HCT116 (cell line): ENCODE data around the gene ASIC3. TPM values are rescaled to one million over a fixed set of nuclear protein-coding genes. Genes with fewer than 3 reads are reported as not detected.

Experiments
- ATAC-seq: fragments of 200-7000 bp; cut with Tn5 transposase; 2 replicates; pipeline ENCODE4 v1.9.1; 2020; ENCODE audit warnings: mild to moderate bottlenecking, moderate library complexity
- BruUV-seq: library from RNA; stranded (reverse); fragments of 400-500 nt; replicated peaks from 2 replicates; lab custom pipeline; 2021; lab: Mats Ljungman, UMichigan
- CTCF ChIA-PET: fragments of 300-600 bp; sonication (Branson Sonifier 250); formaldehyde crosslinking; loops from one replicate; lab custom pipeline; 2021; ENCODE audit warnings: antibody characterized with exemption; lab: Charles Lee
- POLR2A ChIA-PET: fragments of 300-600, 350-600 bp; sonication (Branson Sonifier 250); formaldehyde crosslinking; loops from one replicate; lab custom pipeline; 2021; ENCODE audit warnings: antibody characterized with exemption; lab: Charles Lee
- RAD21 ChIA-PET, 2 experiments: fragments of 300-600 bp; sonication (Branson Sonifier 250); formaldehyde crosslinking; loops; one replicate each; lab custom pipeline; 2023; ENCODE audit warnings: low total read pairs in 2 of 2; ENCODE audit not compliant: uncharacterized antibody in 2 of 2, unreplicated experiment in 2 of 2, low non-redundant PET in 1 of 2; lab: Charles Lee
- DNase-seq: peaks from one replicate; pipeline ENCODE4 v3.0.0-alpha.2; 2010; ENCODE audit warnings: low read depth, low spot score
- H2AFZ ChIP-seq: fragments of 200-600 bp; shearing (Covaris generic), sonication (generic); 2 replicates; pipeline ENCODE4 v1.6.1; 2017; ENCODE audit warnings: low read depth, mixed run types, mixed read lengths, antibody characterized with exemption, low read length; ENCODE audit not compliant: poor library complexity, severe bottlenecking
- H3K27ac ChIP-seq: 2 replicates; pipeline ENCODE4 v1.5.1; 2012; ENCODE audit warnings: low read depth, low read length
- H3K27me3 ChIP-seq: fragments of 200-600 bp; sonication (generic); 2 replicates; pipeline ENCODE4 v1.6.1; 2016; ENCODE audit warnings: mixed run types, low read length, mixed read lengths; ENCODE audit not compliant: insufficient read depth
- H3K36me3 ChIP-seq, 2 experiments: fragments of 200-500 bp in 1 of 2; fragments of 200-600 bp in 1 of 2; sonication (Bioruptor generic) in 1 of 2; sonication (generic) in 1 of 2; 2 replicates each; pipeline versions ENCODE4 v1.5.1 to v1.6.1; 2014 to 2016; ENCODE audit warnings: low read length in 2 of 2, inconsistent platforms in 1 of 2, mixed read lengths in 1 of 2, mixed run types in 1 of 2; ENCODE audit not compliant: insufficient read depth in 2 of 2, control insufficient read depth in 1 of 2
- H3K4me1 ChIP-seq, 2 experiments: fragments of 200-600 bp in 1 of 2; sonication (generic) in 1 of 2; 2 replicates each; pipeline versions ENCODE4 v1.5.1 to v1.6.1; 2012 to 2017; ENCODE audit warnings: low read length in 2 of 2, inconsistent platforms in 1 of 2, mild to moderate bottlenecking in 1 of 2, mixed read lengths in 1 of 2, mixed run types in 1 of 2, moderate library complexity in 1 of 2; ENCODE audit not compliant: insufficient read depth in 2 of 2, control insufficient read depth in 1 of 2
- H3K4me2 ChIP-seq: fragments of 200-600 bp; sonication (generic); 2 replicates; pipeline ENCODE4 v1.6.1; 2017; ENCODE audit warnings: mixed run types, low read length, mixed read lengths
- H3K4me3 ChIP-seq, 2 experiments: fragments of 200-600 bp in 1 of 2; sonication (generic) in 1 of 2; replicated peaks in 1 of 2; 2 replicates each; pipeline ENCODE4 v1.5.1; 2011 to 2016; ENCODE audit warnings: low read length in 2 of 2, control low read depth in 1 of 2, low read depth in 1 of 2, mild to moderate bottlenecking in 1 of 2, mixed read lengths in 1 of 2, mixed run types in 1 of 2
- H3K79me2 ChIP-seq: fragments of 200-600 bp; sonication (generic); 2 replicates; pipeline ENCODE4 v1.6.1; 2017; ENCODE audit warnings: mild to moderate bottlenecking, mixed run types, low read length, moderate library complexity, mixed read lengths; ENCODE audit not compliant: insufficient read depth
- H3K9ac ChIP-seq: fragments of 200-600 bp; sonication (generic); 2 replicates; pipeline ENCODE4 v1.6.1; 2016; ENCODE audit warnings: low read length, mixed read lengths
- H3K9me2 ChIP-seq: fragments of 200-600 bp; sonication (generic), shearing (Covaris generic); 2 replicates; pipeline ENCODE4 v1.6.1; 2017; ENCODE audit warnings: mixed run types, mild to moderate bottlenecking, moderate library complexity; ENCODE audit not compliant: insufficient read depth
- H3K9me3 ChIP-seq, 2 experiments: fragments of 200-500 bp in 1 of 2; fragments of 200-600 bp in 1 of 2; sonication (Bioruptor generic) in 1 of 2; sonication (generic) in 1 of 2; 2 replicates each; pipeline ENCODE4 v1.6.1; 2014 to 2017; ENCODE audit warnings: low read length in 2 of 2, mixed read lengths in 2 of 2, inconsistent platforms in 1 of 2, low read depth in 1 of 2, mild to moderate bottlenecking in 1 of 2, mixed run types in 1 of 2, moderate library complexity in 1 of 2; ENCODE audit not compliant: control insufficient read depth in 1 of 2, insufficient read depth in 1 of 2
- H4K20me1 ChIP-seq: fragments of 200-600 bp; sonication (generic), shearing (Covaris generic); 2 replicates; pipeline ENCODE4 v1.6.1; 2017; ENCODE audit warnings: mixed run types, mild to moderate bottlenecking, moderate library complexity; ENCODE audit not compliant: insufficient read depth
- ATF3 ChIP-seq: IDR thresholded peaks from 2 replicates; pipeline ENCODE4 v1.6.1; 2012
- CEBPB ChIP-seq: IDR thresholded peaks from 2 replicates; pipeline ENCODE4 v1.6.1; 2012; ENCODE audit warnings: low read depth
- EGR1 ChIP-seq: IDR thresholded peaks from 2 replicates; pipeline ENCODE4 v1.6.1; 2012; ENCODE audit warnings: low read depth
- EZH2phosphoT487 ChIP-seq: fragments of 200-600 bp; IDR thresholded peaks from 2 replicates; pipeline ENCODE4 v1.6.1; 2018; ENCODE audit warnings: antibody characterized with exemption, borderline replicate concordance
- FOSL1 ChIP-seq: IDR thresholded peaks from 2 replicates; pipeline ENCODE4 v1.6.1; 2012; ENCODE audit warnings: low read depth
- JUND ChIP-seq: IDR thresholded peaks from 2 replicates; pipeline ENCODE4 v1.6.1; 2012
- POLR2AphosphoS5 ChIP-seq: IDR thresholded peaks from 2 replicates; pipeline ENCODE4 v1.6.1; 2011; ENCODE audit warnings: mild to moderate bottlenecking, low read depth, low read length, moderate library complexity
- RAD21 ChIP-seq: IDR thresholded peaks from 2 replicates; pipeline ENCODE4 v1.6.1; 2012; ENCODE audit warnings: low read depth, mild to moderate bottlenecking
- SIN3A ChIP-seq: IDR thresholded peaks from 2 replicates; pipeline ENCODE4 v1.6.1; 2012; ENCODE audit warnings: low read depth
- SP1 ChIP-seq: IDR thresholded peaks from 2 replicates; pipeline ENCODE4 v1.6.1; 2012; ENCODE audit warnings: low read depth
- SRF ChIP-seq: IDR thresholded peaks from 2 replicates; pipeline ENCODE4 v1.6.1; 2012; ENCODE audit warnings: low read depth
- TCF7L2 ChIP-seq: IDR thresholded peaks from 2 replicates; pipeline ENCODE4 v1.7.0; 2011; ENCODE audit warnings: borderline replicate concordance, inconsistent platforms; ENCODE audit not compliant: insufficient read depth, insufficient read length; ENCODE audit errors: extremely low read depth
- ZBTB33 ChIP-seq: IDR thresholded peaks from 2 replicates; pipeline ENCODE4 v1.6.1; 2011; ENCODE audit warnings: mild to moderate bottlenecking, low read length, moderate library complexity; ENCODE audit not compliant: insufficient replicate concordance; ENCODE audit errors: extremely low read depth
- ZNF274 ChIP-seq: fragments of 200-500 bp; sonication (Bioruptor generic); IDR thresholded peaks from 2 replicates; pipeline ENCODE4 v1.6.1; 2014; ENCODE audit warnings: mild to moderate bottlenecking, low read depth, low read length, inconsistent platforms
- intact Hi-C: fragments of 100-400 bp; cut with micrococcal nuclease; formaldehyde crosslinking; loops from 2 replicates; pipeline ENCODE4 v1.10.0; 2022
- total RNA-seq: library from RNA; stranded (reverse); gene quantifications from one replicate; pipeline ENCODE4 v1.2.1, GENCODE V29; 2021; ENCODE audit not compliant: unreplicated experiment
- TF ChIP-seq, protein P1 (sequence below): IDR thresholded peaks from 2 replicates; pipeline ENCODE4 v1.6.1; 2012
- TF ChIP-seq, protein P2 (sequence below), 3 experiments: fragments of 200-600 bp in 1 of 3; sonication (generic) in 1 of 3; IDR thresholded peaks in 2 of 3; conservative IDR thresholded peaks in 1 of 3; 2 replicates each; pipeline ENCODE4 v1.5.1; 2012 to 2017; ENCODE audit warnings: low read depth in 2 of 3, low read length in 2 of 3, antibody characterized with exemption in 1 of 3, borderline replicate concordance in 1 of 3, control low read depth in 1 of 3, mild to moderate bottlenecking in 1 of 3, mixed read lengths in 1 of 3, mixed run types in 1 of 3, moderate library complexity in 1 of 3; ENCODE audit not compliant: insufficient read depth in 1 of 3
- TF ChIP-seq, protein P3 (sequence below): IDR thresholded peaks from 2 replicates; pipeline ENCODE4 v1.6.1; 2012; ENCODE audit warnings: low read depth

ASIC3 gene
- total RNA-seq, 1 experiment from 2014 or later = 4.4 TPM

- no peaks in the 10 kb centered on the region for H4K20me1 ChIP-seq
- H3K4me1 ChIP-seq = peaks cover 4 to 52% of the 10 kb centered on the region in 2 experiments
- DNase-seq = no peak
- no peak overlapping the region for H3K9ac ChIP-seq
- no peaks in the 10 kb centered on the region for H3K79me2 ChIP-seq
- H3K36me3 ChIP-seq = no peaks in the 10 kb centered on the region
- H3K4me2 ChIP-seq = no peak overlapping the region
- intact Hi-C loops = no loop called here
- RAD21 ChIA-PET = no interaction called here
- CTCF ChIA-PET = no interaction called here
- BruUV-seq = no TSS peak
- H3K4me3 ChIP-seq = no peak overlapping the region
- no peaks in the 10 kb centered on the region for H3K27me3 ChIP-seq
- POLR2A ChIA-PET = no interaction called here
- H3K9me3 ChIP-seq = no peaks in the 10 kb centered on the region
- no peaks in the 10 kb centered on the region for H3K9me2 ChIP-seq
- H2AFZ ChIP-seq = no peak overlapping the region
- no peak for TF ChIP-seq ZNF274
- no peak for TF ChIP-seq SP1
- no peak for TF ChIP-seq SRF
- TF ChIP-seq ATF3 = no peak
- TF ChIP-seq FOSL1 = no peak
- TF ChIP-seq, protein P1, sequence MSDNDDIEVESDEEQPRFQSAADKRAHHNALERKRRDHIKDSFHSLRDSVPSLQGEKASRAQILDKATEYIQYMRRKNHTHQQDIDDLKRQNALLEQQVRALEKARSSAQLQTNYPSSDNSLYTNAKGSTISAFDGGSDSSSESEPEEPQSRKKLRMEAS = no peak
- TF ChIP-seq SIN3A = no peak
- no peak for TF ChIP-seq POLR2AphosphoS5
- no peak for TF ChIP-seq TCF7L2
- no peak for TF ChIP-seq JUND
- no peak for TF ChIP-seq EGR1
- no peak for TF ChIP-seq RAD21
- TF ChIP-seq, protein P2, sequence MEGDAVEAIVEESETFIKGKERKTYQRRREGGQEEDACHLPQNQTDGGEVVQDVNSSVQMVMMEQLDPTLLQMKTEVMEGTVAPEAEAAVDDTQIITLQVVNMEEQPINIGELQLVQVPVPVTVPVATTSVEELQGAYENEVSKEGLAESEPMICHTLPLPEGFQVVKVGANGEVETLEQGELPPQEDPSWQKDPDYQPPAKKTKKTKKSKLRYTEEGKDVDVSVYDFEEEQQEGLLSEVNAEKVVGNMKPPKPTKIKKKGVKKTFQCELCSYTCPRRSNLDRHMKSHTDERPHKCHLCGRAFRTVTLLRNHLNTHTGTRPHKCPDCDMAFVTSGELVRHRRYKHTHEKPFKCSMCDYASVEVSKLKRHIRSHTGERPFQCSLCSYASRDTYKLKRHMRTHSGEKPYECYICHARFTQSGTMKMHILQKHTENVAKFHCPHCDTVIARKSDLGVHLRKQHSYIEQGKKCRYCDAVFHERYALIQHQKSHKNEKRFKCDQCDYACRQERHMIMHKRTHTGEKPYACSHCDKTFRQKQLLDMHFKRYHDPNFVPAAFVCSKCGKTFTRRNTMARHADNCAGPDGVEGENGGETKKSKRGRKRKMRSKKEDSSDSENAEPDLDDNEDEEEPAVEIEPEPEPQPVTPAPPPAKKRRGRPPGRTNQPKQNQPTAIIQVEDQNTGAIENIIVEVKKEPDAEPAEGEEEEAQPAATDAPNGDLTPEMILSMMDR (IDR thresholded peaks at IDR 0.05 in 2 of 3, conservative IDR thresholded peaks at IDR 0.05 in 1 of 3; ENCODE audit: borderline replicate concordance in 1 of 3, insufficient read depth in 1 of 3, low read depth in 2 of 3, low read length in 2 of 3) = no peak
- TF ChIP-seq EZH2phosphoT487 = no peak
- TF ChIP-seq CEBPB = no peak
- TF ChIP-seq, protein P3, sequence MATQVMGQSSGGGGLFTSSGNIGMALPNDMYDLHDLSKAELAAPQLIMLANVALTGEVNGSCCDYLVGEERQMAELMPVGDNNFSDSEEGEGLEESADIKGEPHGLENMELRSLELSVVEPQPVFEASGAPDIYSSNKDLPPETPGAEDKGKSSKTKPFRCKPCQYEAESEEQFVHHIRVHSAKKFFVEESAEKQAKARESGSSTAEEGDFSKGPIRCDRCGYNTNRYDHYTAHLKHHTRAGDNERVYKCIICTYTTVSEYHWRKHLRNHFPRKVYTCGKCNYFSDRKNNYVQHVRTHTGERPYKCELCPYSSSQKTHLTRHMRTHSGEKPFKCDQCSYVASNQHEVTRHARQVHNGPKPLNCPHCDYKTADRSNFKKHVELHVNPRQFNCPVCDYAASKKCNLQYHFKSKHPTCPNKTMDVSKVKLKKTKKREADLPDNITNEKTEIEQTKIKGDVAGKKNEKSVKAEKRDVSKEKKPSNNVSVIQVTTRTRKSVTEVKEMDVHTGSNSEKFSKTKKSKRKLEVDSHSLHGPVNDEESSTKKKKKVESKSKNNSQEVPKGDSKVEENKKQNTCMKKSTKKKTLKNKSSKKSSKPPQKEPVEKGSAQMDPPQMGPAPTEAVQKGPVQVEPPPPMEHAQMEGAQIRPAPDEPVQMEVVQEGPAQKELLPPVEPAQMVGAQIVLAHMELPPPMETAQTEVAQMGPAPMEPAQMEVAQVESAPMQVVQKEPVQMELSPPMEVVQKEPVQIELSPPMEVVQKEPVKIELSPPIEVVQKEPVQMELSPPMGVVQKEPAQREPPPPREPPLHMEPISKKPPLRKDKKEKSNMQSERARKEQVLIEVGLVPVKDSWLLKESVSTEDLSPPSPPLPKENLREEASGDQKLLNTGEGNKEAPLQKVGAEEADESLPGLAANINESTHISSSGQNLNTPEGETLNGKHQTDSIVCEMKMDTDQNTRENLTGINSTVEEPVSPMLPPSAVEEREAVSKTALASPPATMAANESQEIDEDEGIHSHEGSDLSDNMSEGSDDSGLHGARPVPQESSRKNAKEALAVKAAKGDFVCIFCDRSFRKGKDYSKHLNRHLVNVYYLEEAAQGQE = no peak
- no peak for TF ChIP-seq ZBTB33
- TF ChIP-seq, all 23 proteins: peak for 0
- H3K27ac ChIP-seq = no peak overlapping the region
- ATAC-seq = no peak
Measured at GRCh38 chr7:151023232-151023631, 25.1 kb upstream of the ASIC3 start.
